GM18526 (cell line): ENCODE data around the gene ETF1.
A peak's percentile ranks its signal among the peaks of the same experiment; 100 is the strongest.

Experiments used
- POLR2A ChIP-seq: IDR thresholded peaks from 3 replicates; pipeline ENCODE4 v1.6.1; 2011; ENCODE audit not compliant: insufficient read length; ENCODE audit errors: extremely low read depth

The ETF1 gene

DNA sequence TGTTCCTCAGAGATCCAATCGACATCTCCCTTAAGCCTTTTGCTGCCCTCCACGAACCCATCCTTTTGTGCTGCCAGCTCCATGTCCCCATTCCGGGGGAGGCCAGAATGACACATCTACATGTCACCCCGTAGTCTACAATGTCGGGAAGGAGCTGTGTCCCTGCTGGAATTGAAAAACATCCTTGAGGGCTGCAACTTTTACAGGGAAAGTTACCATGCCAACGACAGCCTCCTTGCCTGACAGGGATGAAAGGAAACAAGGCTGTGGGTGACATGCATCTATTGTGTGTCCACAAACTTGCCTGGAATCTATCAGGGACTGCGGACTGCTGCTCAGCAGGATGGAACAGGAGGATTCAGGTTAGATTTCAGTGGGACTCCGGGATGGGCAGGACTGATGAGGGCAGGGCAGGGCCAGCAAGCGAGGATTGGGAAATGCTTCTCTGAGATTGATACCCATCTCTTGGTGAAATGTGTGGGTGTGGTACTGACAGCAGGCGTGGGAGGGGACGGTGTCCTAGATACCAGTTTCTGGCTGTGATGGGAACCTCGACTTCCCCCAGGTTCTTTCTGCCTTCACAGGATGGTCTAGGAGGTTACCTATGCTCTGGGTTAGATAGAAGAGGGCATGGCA lies 52.3 kb downstream of the ETF1 start:
- TF ChIP-seq POLR2A = no peak

DNA sequence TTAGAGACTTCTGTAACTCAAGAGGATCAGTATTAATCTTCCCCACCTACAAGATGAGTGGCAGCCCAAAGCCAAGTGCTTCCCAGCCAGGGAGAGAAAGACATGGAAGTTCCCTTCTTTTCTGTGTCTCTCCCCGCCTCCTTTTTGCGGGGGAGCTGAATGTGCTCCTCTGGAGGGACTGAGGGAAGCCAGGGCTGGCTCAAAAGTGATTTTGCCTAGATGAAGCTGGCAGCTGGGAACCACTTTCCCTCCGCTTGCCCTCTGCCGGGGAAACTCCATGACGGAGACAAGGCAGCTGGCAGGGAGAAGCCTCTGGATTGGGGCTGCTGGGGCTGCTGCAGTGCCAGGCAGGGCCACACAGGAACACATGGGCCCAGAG lies 53.4 kb downstream of the ETF1 start:
- TF ChIP-seq POLR2A = no peak

DNA sequence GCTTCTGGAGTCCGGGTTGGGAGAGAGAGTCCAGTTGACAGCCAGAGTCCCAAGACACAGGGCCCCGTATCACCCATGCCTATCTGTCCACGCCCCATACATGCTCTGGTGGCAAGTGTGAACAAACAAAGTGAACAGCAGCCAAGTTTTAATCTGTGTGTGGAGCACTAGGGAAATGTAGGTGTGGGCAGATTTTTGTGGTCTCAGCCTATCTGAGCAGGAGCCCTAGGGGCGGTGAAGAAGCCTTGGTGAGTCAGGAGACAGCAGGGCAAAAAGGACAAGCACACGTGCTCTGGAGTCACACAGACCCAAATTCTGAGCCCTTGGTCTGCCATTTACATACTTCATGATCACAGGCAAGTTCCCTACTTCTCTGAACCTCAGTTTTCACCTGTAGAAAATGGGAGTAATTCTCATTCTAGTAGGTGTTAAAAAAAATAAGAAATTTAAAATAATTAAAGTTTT lies 54.5 kb downstream of the ETF1 start:
- TF ChIP-seq POLR2A = no peak

DNA sequence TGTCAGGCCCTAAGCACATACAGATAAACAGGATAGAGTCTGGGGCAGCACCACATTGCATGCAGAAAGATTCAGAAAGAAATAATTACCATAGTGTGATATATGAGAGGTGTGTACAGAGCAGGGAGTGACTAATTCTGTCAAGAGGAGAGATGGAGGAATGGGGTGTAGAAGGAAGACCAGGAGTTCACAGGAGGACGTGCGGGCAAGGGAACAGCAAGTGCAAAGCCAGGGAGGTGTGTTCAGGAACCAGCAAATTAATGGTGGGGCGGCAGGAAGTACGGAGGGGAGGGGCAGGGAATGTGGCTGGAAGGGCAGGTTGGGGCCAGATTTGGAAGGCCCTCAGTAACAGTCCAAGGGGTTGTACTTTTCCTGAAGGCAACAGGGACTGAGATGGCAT lies 60.4 kb downstream of the ETF1 start:
- TF ChIP-seq POLR2A = no peak

DNA sequence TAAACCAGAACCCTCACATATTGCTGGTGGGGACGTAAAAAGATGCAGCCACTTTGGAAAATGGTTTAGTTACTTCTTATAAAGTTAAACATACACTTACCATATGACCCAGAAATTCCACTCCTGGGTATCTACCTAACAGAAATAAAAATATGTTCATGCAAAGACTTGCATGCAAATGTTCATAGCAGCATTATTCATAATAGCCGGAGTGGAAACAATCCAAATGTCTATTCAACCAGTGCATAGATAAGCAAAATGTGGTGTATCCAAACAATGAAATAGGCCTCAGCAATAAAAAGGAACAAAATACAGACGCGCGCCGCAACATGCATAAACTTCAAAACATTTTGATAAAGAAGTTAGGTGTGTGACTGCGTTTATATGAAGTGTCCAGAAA lies 66.1 kb downstream of the ETF1 start:
- TF ChIP-seq POLR2A = no peak

DNA sequence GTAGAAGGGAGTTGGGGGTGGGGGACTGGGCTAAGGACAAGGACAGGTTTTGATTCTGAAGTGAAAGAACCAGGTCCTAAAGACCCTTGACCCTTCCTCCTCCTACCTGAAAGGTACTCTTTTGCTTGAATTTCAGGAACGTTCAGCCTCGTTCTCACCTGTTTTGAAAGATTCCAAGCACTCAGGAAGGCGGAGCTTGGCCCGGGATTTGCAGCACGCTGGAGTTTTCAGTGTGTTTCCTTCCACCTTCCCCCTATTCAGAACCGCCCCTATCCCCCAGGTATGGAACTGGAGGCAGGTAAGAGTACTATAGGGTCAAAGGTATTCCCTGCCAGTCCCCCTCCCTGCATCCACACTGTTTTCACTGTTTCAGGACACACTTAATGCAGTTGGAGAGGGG lies 70.7 kb downstream of the ETF1 start:
- TF ChIP-seq POLR2A = no peak

DNA sequence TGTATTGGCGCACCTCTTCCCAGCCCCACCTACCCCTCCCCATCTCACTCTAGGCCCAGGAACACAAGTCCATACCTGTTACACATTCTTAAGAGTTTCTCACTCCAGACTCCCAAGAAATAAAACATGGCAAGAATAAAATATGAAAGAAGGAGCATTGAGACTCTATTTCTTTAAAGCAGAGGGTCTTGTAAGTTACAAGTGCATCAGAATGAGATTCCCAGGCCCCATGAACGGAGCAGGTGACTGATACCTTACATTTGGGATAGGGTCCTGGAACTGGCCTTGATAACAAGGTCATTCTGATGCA lies 72.0 kb downstream of the ETF1 start:
- no peak for TF ChIP-seq POLR2A

DNA sequence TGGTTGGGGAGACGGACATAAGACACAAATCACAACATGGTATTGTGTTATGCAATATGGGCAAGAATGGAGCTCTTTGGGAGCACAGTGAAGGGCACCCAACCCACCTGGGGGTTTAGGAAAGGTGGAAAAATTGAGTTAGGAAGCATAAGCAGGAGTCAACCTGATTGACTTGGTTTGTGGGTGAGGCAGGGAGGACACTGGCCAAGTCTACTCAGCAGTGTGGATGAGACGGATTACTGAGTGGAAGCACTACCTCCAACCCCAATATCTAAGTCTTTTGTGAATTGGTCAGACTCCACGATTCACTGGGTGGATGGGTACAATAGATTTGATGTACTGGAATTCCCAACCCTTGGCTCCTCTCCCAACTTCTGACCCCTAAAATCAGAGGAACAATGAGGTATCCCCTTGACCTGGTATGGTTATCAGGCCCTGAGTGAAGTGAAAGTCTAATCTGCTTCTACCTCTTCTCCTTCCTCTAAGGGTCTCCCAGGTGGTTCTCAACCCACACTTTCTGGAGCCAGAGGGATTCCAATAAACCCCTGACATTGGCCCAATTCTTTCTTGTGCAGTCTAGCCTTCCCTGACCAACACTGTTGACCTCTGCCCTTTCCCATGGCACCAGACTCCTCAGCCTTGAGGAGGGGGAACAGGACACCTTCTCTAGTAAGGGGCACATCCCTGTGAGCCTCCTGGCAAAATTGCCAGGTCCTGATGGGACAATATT lies 72.5 kb downstream of the ETF1 start:
- TF ChIP-seq POLR2A = no peak

DNA sequence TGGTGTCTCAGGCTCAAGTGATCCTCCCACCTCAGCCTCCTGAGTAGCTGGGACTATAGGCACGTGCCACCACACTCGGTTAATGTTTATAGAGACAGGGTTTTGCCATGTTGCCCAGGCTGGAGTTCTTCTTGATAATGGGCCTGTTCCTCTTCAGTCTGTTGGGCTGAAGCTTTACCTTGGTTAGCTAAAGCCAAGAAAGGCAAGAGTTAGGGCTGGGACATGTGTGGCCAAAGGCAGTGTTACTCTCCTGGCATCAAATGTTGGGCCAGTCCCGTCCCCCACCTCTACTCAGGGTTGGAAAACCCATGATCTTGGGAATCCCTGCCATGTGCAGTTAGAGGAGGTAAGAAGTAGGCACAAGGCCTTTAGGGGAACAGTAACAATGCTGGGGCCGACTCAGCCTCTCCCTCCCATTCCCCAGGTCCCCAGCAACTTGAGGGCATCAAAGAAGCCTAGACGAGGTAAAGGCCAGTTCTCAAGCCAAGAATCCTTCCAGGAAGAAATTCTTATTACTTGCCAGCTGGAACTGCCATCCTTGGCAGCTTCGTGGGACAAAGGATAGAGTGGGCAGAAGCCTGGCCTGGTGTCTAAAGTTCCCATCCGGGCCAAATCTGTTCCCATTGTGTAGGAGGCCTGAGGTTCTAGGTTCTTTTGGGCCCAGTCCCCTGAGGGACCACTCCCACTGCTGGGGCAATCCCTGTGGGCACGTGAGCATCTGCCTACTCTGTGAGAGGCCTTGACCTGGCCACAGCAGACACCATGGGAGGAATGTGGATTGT lies 73.3 kb downstream of the ETF1 start:
- TF ChIP-seq POLR2A = no peak

DNA sequence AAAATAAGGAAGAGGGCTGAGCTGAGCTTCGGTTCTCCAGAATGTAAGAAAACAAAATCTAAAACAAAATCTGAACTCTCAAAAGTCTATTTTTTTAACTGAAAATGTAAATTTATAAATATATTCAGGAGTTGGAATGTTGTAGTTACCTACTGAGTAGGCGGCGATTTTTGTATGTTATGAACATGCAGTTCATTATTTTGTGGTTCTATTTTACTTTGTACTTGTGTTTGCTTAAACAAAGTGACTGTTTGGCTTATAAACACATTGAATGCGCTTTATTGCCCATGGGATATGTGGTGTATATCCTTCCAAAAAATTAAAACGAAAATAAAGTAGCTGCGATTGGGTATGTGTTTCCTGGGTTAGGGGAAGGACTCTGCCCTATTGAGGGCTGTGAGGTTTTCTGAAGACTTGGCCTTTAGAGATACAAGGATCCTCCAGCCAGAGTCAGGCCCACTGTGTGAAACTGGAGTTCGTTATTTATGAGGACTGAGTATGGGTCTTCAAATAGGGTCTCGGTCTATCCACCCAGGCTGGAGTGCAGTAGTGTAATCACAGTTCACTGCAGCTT lies 74.0 kb downstream of the ETF1 start:
- peak; percentile 5 for TF ChIP-seq POLR2A

DNA sequence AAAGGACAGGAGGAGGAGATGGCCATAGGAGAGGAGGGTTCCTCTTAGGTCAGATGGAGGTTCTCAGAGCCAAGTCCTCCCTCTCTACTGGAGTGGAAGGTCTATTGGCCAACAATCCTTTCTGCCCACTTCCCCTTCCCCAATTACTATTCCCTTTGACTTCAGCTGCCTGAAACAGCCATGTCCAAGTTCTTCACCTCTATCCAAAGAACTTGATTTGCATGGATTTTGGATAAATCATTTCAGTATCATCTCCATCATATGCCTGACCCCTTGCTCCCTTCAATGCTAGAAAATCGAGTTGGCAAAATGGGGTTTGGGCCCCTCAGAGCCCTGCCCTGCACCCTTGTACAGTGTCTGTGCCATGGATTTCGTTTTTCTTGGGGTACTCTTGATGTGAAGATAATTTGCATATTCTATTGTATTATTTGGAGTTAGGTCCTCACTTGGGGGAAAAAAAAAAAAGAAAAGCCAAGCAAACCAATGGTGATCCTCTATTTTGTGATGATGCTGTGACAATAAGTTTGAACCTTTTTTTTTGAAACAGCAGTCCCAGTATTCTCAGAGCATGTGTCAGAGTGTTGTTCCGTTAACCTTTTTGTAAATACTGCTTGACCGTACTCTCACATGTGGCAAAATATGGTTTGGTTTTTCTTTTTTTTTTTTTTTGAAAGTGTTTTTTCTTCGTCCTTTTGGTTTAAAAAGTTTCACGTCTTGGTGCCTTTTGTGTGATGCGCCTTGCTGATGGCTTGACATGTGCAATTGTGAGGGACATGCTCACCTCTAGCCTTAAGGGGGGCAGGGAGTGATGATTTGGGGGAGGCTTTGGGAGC lies 74.7 kb downstream of the ETF1 start:
- TF ChIP-seq POLR2A = no peak

DNA sequence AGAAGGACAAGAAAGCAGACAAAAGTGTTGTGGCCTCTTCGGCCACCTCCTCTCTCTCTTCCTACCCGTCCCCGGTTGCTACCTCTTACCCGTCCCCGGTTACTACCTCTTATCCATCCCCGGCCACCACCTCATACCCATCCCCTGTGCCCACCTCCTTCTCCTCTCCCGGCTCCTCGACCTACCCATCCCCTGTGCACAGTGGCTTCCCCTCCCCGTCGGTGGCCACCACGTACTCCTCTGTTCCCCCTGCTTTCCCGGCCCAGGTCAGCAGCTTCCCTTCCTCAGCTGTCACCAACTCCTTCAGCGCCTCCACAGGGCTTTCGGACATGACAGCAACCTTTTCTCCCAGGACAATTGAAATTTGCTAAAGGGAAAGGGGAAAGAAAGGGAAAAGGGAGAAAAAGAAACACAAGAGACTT lies 75.3 kb downstream of the ETF1 start:
- TF ChIP-seq POLR2A = no peak

DNA sequence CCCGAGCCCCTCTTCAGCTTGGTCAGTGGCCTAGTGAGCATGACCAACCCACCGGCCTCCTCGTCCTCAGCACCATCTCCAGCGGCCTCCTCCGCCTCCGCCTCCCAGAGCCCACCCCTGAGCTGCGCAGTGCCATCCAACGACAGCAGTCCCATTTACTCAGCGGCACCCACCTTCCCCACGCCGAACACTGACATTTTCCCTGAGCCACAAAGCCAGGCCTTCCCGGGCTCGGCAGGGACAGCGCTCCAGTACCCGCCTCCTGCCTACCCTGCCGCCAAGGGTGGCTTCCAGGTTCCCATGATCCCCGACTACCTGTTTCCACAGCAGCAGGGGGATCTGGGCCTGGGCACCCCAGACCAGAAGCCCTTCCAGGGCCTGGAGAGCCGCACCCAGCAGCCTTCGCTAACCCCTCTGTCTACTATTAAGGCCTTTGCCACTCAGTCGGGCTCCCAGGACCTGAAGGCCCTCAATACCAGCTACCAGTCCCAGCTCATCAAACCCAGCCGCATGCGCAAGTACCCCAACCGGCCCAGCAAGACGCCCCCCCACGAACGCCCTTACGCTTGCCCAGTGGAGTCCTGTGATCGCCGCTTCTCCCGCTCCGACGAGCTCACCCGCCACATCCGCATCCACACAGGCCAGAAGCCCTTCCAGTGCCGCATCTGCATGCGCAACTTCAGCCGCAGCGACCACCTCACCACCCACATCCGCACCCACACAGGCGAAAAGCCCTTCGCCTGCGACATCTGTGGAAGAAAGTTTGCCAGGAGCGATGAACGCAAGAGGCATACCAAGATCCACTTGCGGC lies 75.9 kb downstream of the ETF1 start:
- TF ChIP-seq POLR2A = no peak
